GM12891 (cell line): ENCODE measurements around the gene MRPS12.

Source experiments
- PAX5 ChIP-seq: IDR thresholded peaks from 2 replicates; pipeline ENCODE4 v1.6.1; 2011; ENCODE audit warnings: low read length, moderate library complexity, mild to moderate bottlenecking; ENCODE audit not compliant: insufficient read depth, severe bottlenecking
- POLR2A ChIP-seq: IDR thresholded peaks from 2 replicates; pipeline ENCODE4 v1.6.1; 2011; ENCODE audit warnings: low read depth, low read length, control low read depth
- POLR2AphosphoS5 ChIP-seq: IDR thresholded peaks from 2 replicates; pipeline ENCODE4 v1.6.1; 2011; ENCODE audit warnings: low read depth, low read length, control low read depth
- SPI1 ChIP-seq: IDR thresholded peaks from 2 replicates; pipeline ENCODE4 v1.6.1; 2011; ENCODE audit warnings: low read depth, low read length, control low read depth
- TAF1 ChIP-seq: IDR thresholded peaks from 2 replicates; pipeline ENCODE4 v1.6.1; 2011; ENCODE audit warnings: low read depth, low read length, control low read depth

DNA sequence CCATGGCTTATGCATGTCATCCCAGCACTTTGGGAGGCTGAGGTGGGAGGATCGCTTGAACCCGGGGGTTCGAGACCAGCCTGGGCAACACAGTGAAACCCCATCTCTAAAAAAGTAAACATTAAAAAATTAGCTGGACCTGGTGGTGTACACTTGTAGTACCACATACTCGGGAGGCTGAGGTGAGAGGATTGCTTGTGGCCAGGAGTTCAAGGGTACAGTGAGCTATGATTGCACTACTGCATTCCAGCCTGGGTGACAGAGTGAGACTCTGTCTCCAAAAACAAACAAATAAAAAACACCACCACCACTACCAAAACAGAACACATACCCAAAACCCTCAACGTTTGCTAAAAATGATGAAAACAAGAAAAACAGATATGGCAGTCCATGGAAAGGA is 28.9 kb downstream of the MRPS12 start:
- TF ChIP-seq TAF1 (no peak), POLR2AphosphoS5 (no peak), PAX5 (no peak), POLR2A (no peak), SPI1 (no peak)
